Neutrophil (primary cell): Measurements from ENCODE around the gene HPCAL1.

ENCODE experiments used
- H3K27ac ChIP-seq: fragments of 200-600 bp; sonication (generic); 2 replicates; pipeline ENCODE4 v1.5.1; 2016; ENCODE audit warnings: mild to moderate bottlenecking, moderate library complexity
- H3K27me3 ChIP-seq: fragments of 200-600 bp; sonication (generic); 2 replicates; pipeline ENCODE4 v1.6.0; 2016; ENCODE audit warnings: mild to moderate bottlenecking
- H3K36me3 ChIP-seq: fragments of 200-600 bp; sonication (generic); 2 replicates; pipeline ENCODE4 v1.5.1; 2017
- H3K4me1 ChIP-seq, 2 experiments: fragments of 200-600 bp in 1 of 2; sonication (generic) in 1 of 2; 1 replicate in 1 of 2; 2 replicates in 1 of 2; pipeline versions ENCODE4 v1.5.1 to v1.6.1; 2013 to 2016; ENCODE audit warnings: low read depth in 1 of 2, low read length in 1 of 2, mild to moderate bottlenecking in 1 of 2, moderate library complexity in 1 of 2; ENCODE audit not compliant: control insufficient read depth in 1 of 2, insufficient read depth in 1 of 2
- H3K4me3 ChIP-seq, 2 experiments: fragments of 200-600 bp in 1 of 2; sonication (generic) in 1 of 2; 1 replicate in 1 of 2; 2 replicates in 1 of 2; pipeline ENCODE4 v1.5.1; 2013 to 2016; ENCODE audit warnings: low read depth in 1 of 2, low read length in 1 of 2, mild to moderate bottlenecking in 1 of 2, moderate library complexity in 1 of 2
- H3K9me3 ChIP-seq: fragments of 200-600 bp; sonication (generic); 2 replicates; pipeline ENCODE4 v1.5.1; 2016
- CTCF ChIP-seq: fragments of 200-600 bp; sonication (generic); IDR thresholded peaks from 2 replicates; pipeline ENCODE4 v1.5.1; 2016; ENCODE audit warnings: antibody characterized with exemption

Gene HPCAL1

GRCh38 chr2:10444463-10444862, 141.8 kb downstream of the HPCAL1 start:
- Histone ChIP-seq H3K4me1 (peaks cover 18 to 19% of the 10 kb centered on the region in 2 experiments), H3K36me3 (peaks cover 53% of the 10 kb centered on the region), H3K4me3 (no peak overlapping the region), H3K27ac (no peak overlapping the region), H3K27me3 (no peaks in the 10 kb centered on the region), H3K9me3 (no peaks in the 10 kb centered on the region)
- no peak for TF ChIP-seq CTCF

GRCh38 chr2:10446631-10447030, 143.9 kb downstream of the HPCAL1 start:
- Histone ChIP-seq H3K9me3 (no peaks in the 10 kb centered on the region), H3K27ac (no peak overlapping the region), H3K4me3 (no peak overlapping the region), H3K27me3 (no peaks in the 10 kb centered on the region), H3K4me1 (peaks cover 20 to 23% of the 10 kb centered on the region in 2 experiments), H3K36me3 (peaks cover 31% of the 10 kb centered on the region)
- no peak for TF ChIP-seq CTCF

GRCh38 chr2:10447300-10447894, 144.7 kb downstream of the HPCAL1 start:
- Histone ChIP-seq H3K36me3 (peaks cover 24% of the 10 kb centered on the region), H3K27me3 (no peaks in the 10 kb centered on the region), H3K27ac (peak overlapping the region; percentile 89), H3K4me1 (peaks cover 20 to 23% of the 10 kb centered on the region in 2 experiments), H3K4me3 (peak overlapping the region; percentile 58 to 73), H3K9me3 (no peaks in the 10 kb centered on the region)
- TF ChIP-seq CTCF, result no peak

GRCh38 chr2:10447895-10448575, 145.3 kb downstream of the HPCAL1 start, which contains the start of gene ODC1:
TSS of gene ODC1 (minus strand) at chr2:10448327. CDS start at chr2:10445032, 3,295 bp downstream.
- H3K36me3 ChIP-seq, result peaks cover 17% of the 10 kb centered on the region
- H3K27ac ChIP-seq, result peak within 1 kb of the TSS; percentile 89
- H3K9me3 ChIP-seq, result no peaks in the 10 kb centered on the region
- peak within 1 kb of the TSS; percentile 85 to 88 for H3K4me3 ChIP-seq
- H3K4me1 ChIP-seq, result peaks cover 20 to 23% of the 10 kb centered on the region in 2 experiments
- H3K27me3 ChIP-seq, result no peaks in the 10 kb centered on the region
- TF ChIP-seq CTCF, result no peak

GRCh38 chr2:10448576-10449485, 146.1 kb downstream of the HPCAL1 start:
- peak overlapping the region; percentile 89 for H3K27ac ChIP-seq
- peak overlapping the region; percentile 85 to 88 for H3K4me3 ChIP-seq
- H3K9me3 ChIP-seq, result no peaks in the 10 kb centered on the region
- H3K27me3 ChIP-seq, result no peaks in the 10 kb centered on the region
- TF ChIP-seq CTCF, result peak; percentile 44
- peaks cover 9% of the 10 kb centered on the region for H3K36me3 ChIP-seq
- peaks cover 20 to 23% of the 10 kb centered on the region in 2 experiments for H3K4me1 ChIP-seq
